Glomerular endothelial cell (primary cell): ENCODE data around the gene ARF3. TPM values are rescaled to one million over a fixed set of nuclear protein-coding genes. Genes with fewer than 3 reads are reported as not detected.

Source experiments
- DNase-seq: peaks from one replicate; pipeline ENCODE4 v3.0.0-alpha.2; 2011; ENCODE audit warnings: low read depth, low spot score; ENCODE audit errors: extremely low read depth
- total RNA-seq: library from RNA; depleted of rRNA; stranded (reverse); fragments of >200 nt; gene quantifications from 2 replicates; pipeline ENCODE4 v1.2.3, GENCODE V29; 2015

The ARF3 gene
- total RNA-seq, 1 donor from 2014 or later, result 108 TPM

GRCh38 chr12:48968467-48968866, 11.2 kb upstream of the ARF3 start:
- DNase-seq, result no peak

GRCh38 chr12:48967991-48968390, 10.7 kb upstream of the ARF3 start:
- DNase-seq, result no peak

GRCh38 chr12:48966177-48966895, 9.0 kb upstream of the ARF3 start:
- DNase-seq, result no peak

GRCh38 chr12:48965298-48965838, 8.1 kb upstream of the ARF3 start:
- no peak for DNase-seq

DNA sequence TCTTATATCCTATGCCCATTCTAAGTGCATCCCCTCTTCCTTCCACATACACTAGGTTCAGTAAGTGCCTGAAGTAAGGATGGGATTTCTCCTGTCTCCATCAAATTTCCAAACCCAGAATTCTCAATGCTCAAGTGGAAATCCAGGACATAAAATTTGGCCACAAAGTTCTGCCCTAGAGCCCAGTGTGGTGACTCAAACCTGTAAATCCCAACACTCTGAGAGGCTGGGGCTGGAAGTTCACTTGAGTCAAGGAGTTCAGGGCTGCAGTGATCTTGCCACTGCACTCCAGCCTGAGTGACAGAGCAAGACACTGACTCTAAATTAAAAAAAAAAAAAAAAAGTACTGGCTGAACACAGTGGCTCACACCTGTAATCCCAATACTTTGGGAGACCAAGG, 4.5 kb upstream of the ARF3 start:
- DNase-seq, result no peak

DNA sequence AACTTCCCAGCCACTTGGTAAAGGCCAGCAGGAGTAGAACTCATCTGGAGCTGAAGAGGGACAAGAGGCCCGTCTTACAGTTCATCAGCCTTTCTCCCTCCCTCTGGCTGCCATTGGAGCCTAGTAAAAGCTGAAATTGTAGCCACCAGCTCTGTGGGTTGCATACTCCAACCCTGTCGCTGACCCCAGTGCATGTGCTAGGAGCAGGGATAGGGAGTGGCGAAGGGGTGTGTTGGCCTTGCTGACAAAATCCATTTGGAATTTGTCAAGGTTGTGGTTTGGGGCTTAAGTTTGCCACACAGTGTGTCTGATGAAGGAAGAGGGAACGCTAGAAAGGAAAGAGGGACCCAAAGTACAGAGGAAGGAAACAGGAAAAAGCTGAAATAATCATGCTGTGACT, 4.0 kb upstream of the ARF3 start:
- DNase-seq, result no peak

DNA sequence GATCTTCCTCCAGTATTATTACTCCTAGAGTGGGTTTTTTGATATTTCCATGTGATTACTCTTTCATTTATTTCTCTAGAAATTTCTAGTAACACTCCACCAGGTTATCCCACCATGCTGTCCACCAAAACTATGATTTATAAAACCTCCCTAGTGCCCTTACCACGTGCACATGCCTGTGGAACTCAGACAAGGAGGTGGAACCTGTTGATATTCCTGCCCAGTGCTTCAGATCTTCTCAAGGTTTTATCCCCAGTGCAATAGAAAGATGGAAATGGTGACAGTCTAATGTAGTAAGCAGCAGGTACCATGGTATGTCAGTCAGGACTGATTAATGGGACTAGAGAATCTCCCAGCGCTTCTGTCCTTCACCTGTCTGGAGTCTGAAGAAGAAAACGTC, 3.5 kb upstream of the ARF3 start:
- no peak for DNase-seq

- DNase-seq, result no peak
Observed at GRCh38 chr12:48958049-48958388, 732 bp upstream of the ARF3 start.

GRCh38 chr12:48956279-48957140, 777 bp downstream of the ARF3 start:
- peak; percentile 78 for DNase-seq

GRCh38 chr12:48954841-48955501, 2.3 kb downstream of the ARF3 start:
- no peak for DNase-seq

- DNase-seq, result no peak
Observed at GRCh38 chr12:48954061-48954460, 3.2 kb downstream of the ARF3 start.

- DNase-seq, result no peak
Observed at GRCh38 chr12:48952691-48953090, 4.6 kb downstream of the ARF3 start.

- no peak for DNase-seq
Observed at GRCh38 chr12:48947727-48948126, 9.6 kb downstream of the ARF3 start.

- no peak for DNase-seq
Observed at GRCh38 chr12:48946943-48947342, 10.3 kb downstream of the ARF3 start.

GRCh38 chr12:48946205-48946604, 11.1 kb downstream of the ARF3 start:
- no peak for DNase-seq

DNA sequence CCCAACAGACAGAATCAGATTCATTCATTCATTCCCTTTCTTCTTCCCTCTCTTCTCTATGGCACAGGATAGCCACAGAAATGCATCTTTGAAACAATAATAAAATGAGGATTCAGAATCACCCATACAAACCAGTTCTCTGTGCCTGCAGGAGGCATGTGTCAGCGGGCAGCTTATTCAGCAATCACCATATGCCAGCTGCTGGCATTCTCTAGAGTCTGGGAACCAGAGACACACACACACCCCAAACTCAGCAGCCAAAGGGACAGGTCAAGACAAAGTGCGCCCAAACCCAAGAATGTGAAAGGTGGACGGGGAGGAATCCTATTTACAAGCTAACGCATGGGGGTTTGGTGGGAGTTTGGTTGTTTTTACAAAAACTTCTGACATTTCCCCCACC, 14.1 kb downstream of the ARF3 start:
- no peak for DNase-seq

GRCh38 chr12:48940181-48940580, 17.1 kb downstream of the ARF3 start:
- no peak for DNase-seq

GRCh38 chr12:48938805-48939204, 18.5 kb downstream of the ARF3 start:
- DNase-seq, result no peak

DNA sequence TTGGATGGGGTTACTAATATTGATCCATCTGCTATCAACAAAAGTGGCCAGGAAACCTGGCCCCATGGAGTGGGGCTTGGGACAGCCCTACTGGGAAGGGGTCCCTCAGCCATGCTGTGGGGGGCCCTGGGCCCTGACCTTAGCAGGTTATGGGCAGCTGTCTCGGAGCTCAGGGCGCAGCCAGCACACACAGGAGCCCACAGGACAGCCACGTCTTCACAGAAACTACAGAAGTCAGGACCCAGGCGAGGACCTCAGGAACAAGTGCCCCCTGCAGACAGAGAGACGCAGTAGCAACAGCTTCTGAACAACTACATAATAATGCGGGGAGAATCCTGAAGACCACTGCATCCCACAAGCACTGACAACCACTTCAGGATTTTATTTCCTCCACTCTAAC, 20.1 kb downstream of the ARF3 start:
- DNase-seq, result no peak

DNA sequence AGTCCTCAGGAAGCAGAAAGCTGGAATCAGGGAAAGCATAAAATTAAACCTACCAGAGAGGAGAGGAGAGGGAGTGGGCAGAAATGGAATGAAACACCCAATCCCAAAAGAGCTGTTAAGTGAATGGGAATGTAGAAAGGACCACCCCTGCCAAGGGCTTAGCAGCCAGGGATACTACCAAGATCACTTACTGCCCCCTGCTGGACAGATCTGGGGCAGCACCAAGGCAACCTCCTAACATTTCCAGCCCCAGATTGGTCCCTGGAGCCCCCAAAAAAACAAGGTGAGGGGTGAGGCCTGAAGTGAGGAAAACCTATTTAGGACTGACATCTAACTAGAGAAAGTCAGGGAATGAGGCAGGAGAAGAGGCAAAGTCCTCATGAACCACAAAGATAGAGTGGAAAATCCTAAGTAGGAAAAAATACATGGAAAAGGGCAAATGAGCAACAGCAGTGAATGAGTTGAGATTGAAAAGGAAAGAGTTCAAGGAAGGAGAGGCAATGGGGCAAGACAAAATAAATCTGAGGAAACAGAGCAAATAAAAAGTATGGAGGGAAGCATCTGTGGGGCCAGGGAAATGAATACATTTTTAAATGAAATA, 20.8 kb downstream of the ARF3 start:
- no peak for DNase-seq

- DNase-seq, result no peak
Observed at GRCh38 chr12:48934312-48934706, 23.0 kb downstream of the ARF3 start.
